Vagina (tissue), 2 donors: ENCODE results near the gene VWA5A. TPM values are rescaled to one million over a fixed set of nuclear protein-coding genes. Genes with fewer than 3 reads are reported as not detected.

ENCODE experiments used
- DNase-seq, 2 donors: peaks; one replicate each; pipeline ENCODE4 v3.0.0-alpha.2; 2017; ENCODE audit errors: extremely low spot score in 2 of 2
- H3K27ac ChIP-seq: fragments of 200-600 bp; sonication (generic); one replicate; pipeline ENCODE4 v1.5.1; 2019
- H3K27me3 ChIP-seq: fragments of 200-600 bp; sonication (generic); one replicate; pipeline ENCODE4 v1.5.1; 2019
- H3K36me3 ChIP-seq, 2 donors: fragments of 200-600 bp; sonication (generic); one replicate each; pipeline ENCODE4 v1.5.1; 2017 to 2019
- H3K4me1 ChIP-seq: fragments of 200-600 bp; sonication (generic); one replicate; pipeline ENCODE4 v1.5.1; 2019
- H3K4me3 ChIP-seq, 2 donors: fragments of 200-600 bp; sonication (generic); 1 replicate in 1 of 2; 2 replicates in 1 of 2; pipeline ENCODE4 v1.5.1; 2016 to 2019
- H3K9me3 ChIP-seq: fragments of 200-600 bp; sonication (generic); one replicate; pipeline ENCODE4 v1.5.1; 2019
- CTCF ChIP-seq, 3 experiments: fragments of 450-650 bp in 2 of 3; fragments of 200-600 bp in 1 of 3; sonication (generic) in 1 of 3; IDR thresholded peaks; one replicate each; pipeline ENCODE4 v1.5.1; 2017 to 2019; ENCODE audit warnings: antibody characterized with exemption in 3 of 3, mild to moderate bottlenecking in 2 of 3, moderate library complexity in 2 of 3
- POLR2A ChIP-seq, 2 donors: fragments of 450-650 bp; IDR thresholded peaks; one replicate each; pipeline ENCODE4 v1.6.1; 2017; ENCODE audit warnings: antibody characterized with exemption in 2 of 2, mild to moderate bottlenecking in 2 of 2, moderate library complexity in 2 of 2
- POLR2AphosphoS5 ChIP-seq, 2 donors: sonication (generic); formaldehyde crosslinking; IDR thresholded peaks; one replicate each; pipeline ENCODE4 v1.9.0; 2017; ENCODE audit warnings: antibody characterized with exemption in 2 of 2, mild to moderate bottlenecking in 2 of 2, low read depth in 1 of 2; ENCODE audit not compliant: insufficient read depth in 1 of 2
- intact Hi-C: fragments of 100-400 bp; cut with DNase I; formaldehyde crosslinking; loops from one replicate; pipeline ENCODE4 v1.15.1; 2023
- total RNA-seq: library from RNA; depleted of rRNA; stranded (reverse); fragments of >200 nt; gene quantifications from one replicate; pipeline ENCODE4 v1.2.3, GENCODE V29; 2016

VWA5A gene
- total RNA-seq, 1 donor from 2014 or later = 17.9 TPM

GRCh38 chr11:124077266-124077665 is 38.0 kb upstream of the VWA5A start:
- Histone ChIP-seq H3K27me3 (no peaks in the 10 kb centered on the region), H3K4me3 (no peak overlapping the region), H3K9me3 (no peaks in the 10 kb centered on the region), H3K4me1 (peaks cover 8% of the 10 kb centered on the region), H3K36me3 (no peaks in the 10 kb centered on the region), H3K27ac (no peak overlapping the region)
- TF ChIP-seq CTCF (IDR thresholded peaks at IDR 0.05) (no peak), POLR2A (IDR thresholded peaks at IDR 0.05) (no peak), POLR2AphosphoS5 (IDR thresholded peaks at IDR 0.05; ENCODE audit: insufficient read depth in 1 of 2, low read depth in 1 of 2) (no peak)
- no peak for DNase-seq
- intact Hi-C loops = no loop called here

- DNase-seq = no peak
- intact Hi-C loops = no loop called here
- H3K27ac ChIP-seq = no peak overlapping the region
Measured at GRCh38 chr11:124078591-124078990, 36.7 kb upstream of the VWA5A start.

GRCh38 chr11:124079631-124080326 is 35.5 kb upstream of the VWA5A start:
- H3K4me1 ChIP-seq = peaks cover 8% of the 10 kb centered on the region
- intact Hi-C loops = no loop called here
- H3K27ac ChIP-seq = no peak overlapping the region
- TF ChIP-seq POLR2A (IDR thresholded peaks at IDR 0.05) (no peak), CTCF (IDR thresholded peaks at IDR 0.05) (no peak), POLR2AphosphoS5 (IDR thresholded peaks at IDR 0.05; ENCODE audit: insufficient read depth in 1 of 2, low read depth in 1 of 2) (no peak)
- no peaks in the 10 kb centered on the region for H3K36me3 ChIP-seq
- no peaks in the 10 kb centered on the region for H3K9me3 ChIP-seq
- H3K4me3 ChIP-seq = no peak overlapping the region
- H3K27me3 ChIP-seq = no peaks in the 10 kb centered on the region
- no peak for DNase-seq

More at GRCh38 chr11:124078591-124078990, 36.7 kb upstream of the VWA5A start:
- no peaks in the 10 kb centered on the region for H3K9me3 ChIP-seq
- H3K4me1 ChIP-seq = peaks cover 8% of the 10 kb centered on the region
- H3K27me3 ChIP-seq = no peaks in the 10 kb centered on the region
- TF ChIP-seq CTCF (IDR thresholded peaks at IDR 0.05) (no peak), POLR2A (IDR thresholded peaks at IDR 0.05) (no peak), POLR2AphosphoS5 (IDR thresholded peaks at IDR 0.05; ENCODE audit: insufficient read depth in 1 of 2, low read depth in 1 of 2) (no peak)
- no peaks in the 10 kb centered on the region for H3K36me3 ChIP-seq
- H3K4me3 ChIP-seq = no peak overlapping the region

- H3K36me3 ChIP-seq = no peaks in the 10 kb centered on the region
- no peak for DNase-seq
- intact Hi-C loops = no loop called here
- peaks cover 8% of the 10 kb centered on the region for H3K4me1 ChIP-seq
- H3K4me3 ChIP-seq = no peak overlapping the region
- no peak for TF ChIP-seq CTCF (IDR thresholded peaks at IDR 0.05)
- TF ChIP-seq POLR2A (IDR thresholded peaks at IDR 0.05) = no peak
- no peak for TF ChIP-seq POLR2AphosphoS5 (IDR thresholded peaks at IDR 0.05; ENCODE audit: insufficient read depth in 1 of 2, low read depth in 1 of 2)
- no peaks in the 10 kb centered on the region for H3K9me3 ChIP-seq
- no peak overlapping the region for H3K27ac ChIP-seq
- H3K27me3 ChIP-seq = no peaks in the 10 kb centered on the region
Measured at GRCh38 chr11:124080327-124081001, 34.8 kb upstream of the VWA5A start.

- TF ChIP-seq CTCF (IDR thresholded peaks at IDR 0.05) (no peak), POLR2AphosphoS5 (IDR thresholded peaks at IDR 0.05; ENCODE audit: insufficient read depth in 1 of 2, low read depth in 1 of 2) (no peak), POLR2A (IDR thresholded peaks at IDR 0.05) (no peak)
- Histone ChIP-seq H3K27me3 (no peaks in the 10 kb centered on the region), H3K9me3 (no peaks in the 10 kb centered on the region), H3K36me3 (no peaks in the 10 kb centered on the region), H3K4me3 (no peak overlapping the region), H3K4me1 (peaks cover under 1% of the 10 kb centered on the region), H3K27ac (no peak overlapping the region)
- intact Hi-C loops = no loop called here
- no peak for DNase-seq
Measured at GRCh38 chr11:124081483-124081882, 33.8 kb upstream of the VWA5A start.
